Gastroesophageal sphincter (tissue), 3 donors: ENCODE results near the gene XRCC1.
"Not testable (repeated sequence)": the region's sequence is repeated elsewhere in the genome, so short reads cannot be mapped to it uniquely, and the experiment has no call there.

Experiments
- EP300 ChIP-seq: sonication (generic); formaldehyde crosslinking; IDR thresholded peaks from one replicate; pipeline ENCODE4 v1.6.1; 2017; ENCODE audit warnings: antibody characterized with exemption, mild to moderate bottlenecking
- POLR2A ChIP-seq, 2 donors: fragments of 450-650 bp; IDR thresholded peaks; one replicate each; pipeline ENCODE4 v1.6.1; 2017; ENCODE audit warnings: antibody characterized with exemption in 2 of 2, mild to moderate bottlenecking in 2 of 2, moderate library complexity in 1 of 2
- POLR2AphosphoS5 ChIP-seq: sonication (generic); formaldehyde crosslinking; IDR thresholded peaks from one replicate; pipeline ENCODE4 v1.6.1; 2017; ENCODE audit warnings: antibody characterized with exemption
- TF ChIP-seq, protein P1 (sequence below), 4 experiments: fragments of 200-600 bp in 2 of 4; fragments of 450-650 bp in 2 of 4; sonication (generic) in 1 of 4; IDR thresholded peaks; one replicate each; pipeline ENCODE4 v1.5.1; 2017 to 2019; ENCODE audit warnings: antibody characterized with exemption in 4 of 4, mild to moderate bottlenecking in 2 of 4, moderate library complexity in 2 of 4

DNA sequence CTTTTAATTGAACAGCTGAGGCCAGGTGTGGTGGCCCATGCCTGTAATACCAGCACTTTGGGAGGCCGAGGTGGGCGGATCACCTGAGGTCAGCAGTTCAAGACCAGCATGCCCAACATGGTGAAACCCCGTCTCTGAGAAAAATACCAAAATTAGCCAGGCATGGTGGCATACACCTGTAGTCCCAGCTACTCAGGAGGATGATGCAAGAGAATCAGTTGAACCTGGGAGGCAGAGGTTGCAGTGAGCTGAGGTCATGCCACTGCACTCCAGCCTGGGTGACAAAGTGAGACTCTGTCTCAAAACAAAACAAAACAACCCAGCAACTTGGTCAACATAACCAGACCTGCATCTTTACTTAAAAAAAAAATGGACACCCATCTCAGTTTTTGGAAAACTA, 11.7 kb upstream of the XRCC1 start:
- TF ChIP-seq, protein P1, sequence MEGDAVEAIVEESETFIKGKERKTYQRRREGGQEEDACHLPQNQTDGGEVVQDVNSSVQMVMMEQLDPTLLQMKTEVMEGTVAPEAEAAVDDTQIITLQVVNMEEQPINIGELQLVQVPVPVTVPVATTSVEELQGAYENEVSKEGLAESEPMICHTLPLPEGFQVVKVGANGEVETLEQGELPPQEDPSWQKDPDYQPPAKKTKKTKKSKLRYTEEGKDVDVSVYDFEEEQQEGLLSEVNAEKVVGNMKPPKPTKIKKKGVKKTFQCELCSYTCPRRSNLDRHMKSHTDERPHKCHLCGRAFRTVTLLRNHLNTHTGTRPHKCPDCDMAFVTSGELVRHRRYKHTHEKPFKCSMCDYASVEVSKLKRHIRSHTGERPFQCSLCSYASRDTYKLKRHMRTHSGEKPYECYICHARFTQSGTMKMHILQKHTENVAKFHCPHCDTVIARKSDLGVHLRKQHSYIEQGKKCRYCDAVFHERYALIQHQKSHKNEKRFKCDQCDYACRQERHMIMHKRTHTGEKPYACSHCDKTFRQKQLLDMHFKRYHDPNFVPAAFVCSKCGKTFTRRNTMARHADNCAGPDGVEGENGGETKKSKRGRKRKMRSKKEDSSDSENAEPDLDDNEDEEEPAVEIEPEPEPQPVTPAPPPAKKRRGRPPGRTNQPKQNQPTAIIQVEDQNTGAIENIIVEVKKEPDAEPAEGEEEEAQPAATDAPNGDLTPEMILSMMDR (IDR thresholded peaks at IDR 0.05): not testable (repeated sequence)
- not testable (repeated sequence) for TF ChIP-seq POLR2AphosphoS5; POLR2A (IDR thresholded peaks at IDR 0.05); EP300
